ENCODE results near the gene ZDHHC11B.
"Not testable (repeated sequence)": the region's sequence is repeated elsewhere in the genome, so short reads cannot be mapped to it uniquely, and the experiment has no call there.

GRCh38 chr5:680836-681235, 103.7 kb downstream of the ZDHHC11B start:
- not testable (repeated sequence) for TF ChIP-seq IRF2 (CRISPR knock-in tag; IDR thresholded peaks at IDR 0.05); EZH2 (conservative IDR thresholded peaks at IDR 0.05; ENCODE audit: low read depth, low read length); CTCF (CRISPR knock-in tag; IDR thresholded peaks at IDR 0.05); TAF1 (CRISPR knock-in tag; IDR thresholded peaks at IDR 0.05); ZNF274 (CRISPR knock-in tag; IDR thresholded peaks at IDR 0.05); ZBTB40 (IDR thresholded peaks at IDR 0.05); ZBTB40 (CRISPR knock-in tag; IDR thresholded peaks at IDR 0.05); POLR2A (IDR thresholded peaks at IDR 0.05; ENCODE audit: insufficient read depth in 1 of 2, low read depth in 2 of 2, low read length in 2 of 2); ZNF234 (CRISPR knock-in tag; conservative IDR thresholded peaks at IDR 0.05)
